ENCODE results near the gene SNX25. TPM values are rescaled to one million over a fixed set of nuclear protein-coding genes. Genes with fewer than 3 reads are reported as not detected.

SNX25 gene
- polyA plus RNA-seq, 1 donor from 2014 or later = 6.4 TPM

DNA sequence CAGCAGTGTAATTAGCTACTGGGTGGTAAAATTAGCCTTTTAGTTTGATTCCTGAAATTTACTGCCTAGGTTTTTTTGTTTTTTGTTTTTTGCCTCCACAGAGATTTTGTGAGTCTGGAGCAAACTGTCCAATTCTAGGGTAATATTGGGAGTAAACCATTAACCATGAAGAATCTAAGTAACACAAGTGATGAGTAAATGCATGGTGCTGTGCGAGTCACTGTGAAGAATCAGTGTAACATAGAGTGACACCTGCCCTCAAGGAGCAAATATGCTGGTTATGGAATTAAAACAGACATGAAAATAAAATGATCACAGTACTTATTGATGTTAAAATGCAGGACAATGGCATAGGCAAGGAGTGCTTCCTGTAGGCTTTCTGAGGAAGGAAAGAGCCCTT is 126.2 kb downstream of the SNX25 start:
- no peaks in the 10 kb centered on the region for H3K36me3 ChIP-seq (ENCODE audit: insufficient read depth, low read length)
- H2AFZ ChIP-seq (ENCODE audit: low read depth, low read length) = no peak overlapping the region
- no peak overlapping the region for H3K4me2 ChIP-seq (ENCODE audit: low read length)
- TF ChIP-seq TAF1 (IDR thresholded peaks at IDR 0.05; ENCODE audit: low read depth) (no peak), REST (IDR thresholded peaks at IDR 0.05; ENCODE audit: borderline replicate concordance) (no peak)
- no peaks in the 10 kb centered on the region for H3K27me3 ChIP-seq (ENCODE audit: insufficient read depth, low read depth, low read length)
- H3K27ac ChIP-seq (ENCODE audit: low read length) = no peak overlapping the region
- H4K20me1 ChIP-seq (ENCODE audit: insufficient read depth) = no peaks in the 10 kb centered on the region
- H3K9me3 ChIP-seq (ENCODE audit: low read length) = no peaks in the 10 kb centered on the region
- no peak overlapping the region for H3K9ac ChIP-seq (ENCODE audit: low read length)
- no peaks in the 10 kb centered on the region for H3F3A ChIP-seq (ENCODE audit: insufficient read depth, low read length, poor library complexity, severe bottlenecking)
- no peak overlapping the region for H3K4me3 ChIP-seq (ENCODE audit: low read length)
- no peaks in the 10 kb centered on the region for H3K9me2 ChIP-seq (ENCODE audit: insufficient read depth, low read length)
- no peaks in the 10 kb centered on the region for H3K79me2 ChIP-seq (replicated peaks; ENCODE audit: insufficient read depth, low read length)

DNA sequence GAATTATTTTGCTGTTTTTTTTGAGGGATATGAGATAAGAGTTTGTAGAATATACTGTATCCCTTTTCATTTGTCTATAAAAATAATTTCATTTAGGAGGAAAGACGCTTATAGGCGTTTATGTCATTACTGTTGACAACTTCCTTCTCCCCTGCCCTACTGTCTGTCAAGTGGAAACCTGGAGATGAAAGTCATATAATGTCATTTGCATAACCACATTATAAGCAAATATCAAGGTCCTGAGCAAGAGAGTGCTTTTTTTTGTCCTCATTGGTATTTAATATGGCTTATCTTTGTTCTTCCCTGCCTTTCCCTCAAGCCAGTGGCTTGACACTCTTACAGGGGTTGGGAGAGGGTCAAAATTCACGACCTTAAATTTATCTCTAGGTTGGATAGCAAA is 130.5 kb downstream of the SNX25 start:
- no peaks in the 10 kb centered on the region for H4K20me1 ChIP-seq (ENCODE audit: insufficient read depth)
- no peak overlapping the region for H3K4me3 ChIP-seq (ENCODE audit: low read length)
- no peak overlapping the region for H2AFZ ChIP-seq (ENCODE audit: low read depth, low read length)
- H3F3A ChIP-seq (ENCODE audit: insufficient read depth, low read length, poor library complexity, severe bottlenecking) = no peaks in the 10 kb centered on the region
- H3K9me3 ChIP-seq (ENCODE audit: low read length) = no peaks in the 10 kb centered on the region
- H3K9me2 ChIP-seq (ENCODE audit: insufficient read depth, low read length) = no peaks in the 10 kb centered on the region
- H3K36me3 ChIP-seq (ENCODE audit: insufficient read depth, low read length) = no peaks in the 10 kb centered on the region
- no peaks in the 10 kb centered on the region for H3K79me2 ChIP-seq (replicated peaks; ENCODE audit: insufficient read depth, low read length)
- H3K27ac ChIP-seq (ENCODE audit: low read length) = no peak overlapping the region
- H3K27me3 ChIP-seq (ENCODE audit: insufficient read depth, low read depth, low read length) = no peaks in the 10 kb centered on the region
- TF ChIP-seq SMC3 (conservative IDR thresholded peaks at IDR 0.05; ENCODE audit: poor library complexity) (no peak), POLR2AphosphoS5 (IDR thresholded peaks at IDR 0.05) (no peak)
- H3K9ac ChIP-seq (ENCODE audit: low read length) = no peak overlapping the region
- H3K4me2 ChIP-seq (ENCODE audit: low read length) = no peak overlapping the region

DNA sequence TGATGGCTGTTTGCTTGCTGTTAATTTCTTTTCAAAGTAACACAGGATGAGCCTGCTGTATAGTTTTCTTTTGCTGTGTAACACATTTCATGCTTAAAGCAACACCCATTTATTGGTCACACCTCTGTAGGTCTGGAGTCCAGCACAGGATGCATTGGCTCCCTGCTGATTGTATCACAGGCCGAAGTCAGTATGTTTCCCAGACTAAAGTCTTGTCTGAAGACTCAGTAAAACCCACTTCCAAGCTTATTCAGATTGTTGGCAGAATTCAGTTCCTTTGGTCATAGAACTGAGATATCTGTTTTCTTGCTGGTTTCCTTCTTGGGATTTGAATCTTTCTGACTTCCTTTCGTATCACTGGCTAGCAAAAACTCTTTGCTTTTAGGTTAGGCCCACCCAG is 132.0 kb downstream of the SNX25 start:
- no peak overlapping the region for H3K4me3 ChIP-seq (ENCODE audit: low read length)
- TF ChIP-seq EZH2 (IDR thresholded peaks at IDR 0.05; ENCODE audit: borderline replicate concordance, insufficient read depth, low read length, poor library complexity, severe bottlenecking) (no peak), REST (IDR thresholded peaks at IDR 0.05; ENCODE audit: borderline replicate concordance) (no peak), SMC3 (conservative IDR thresholded peaks at IDR 0.05; ENCODE audit: poor library complexity) (no peak), TAF1 (IDR thresholded peaks at IDR 0.05; ENCODE audit: low read depth) (no peak), RAD21 (conservative IDR thresholded peaks at IDR 0.05) (no peak), CTCF (IDR thresholded peaks at IDR 0.05; ENCODE audit: poor library complexity, severe bottlenecking) (no peak), POLR2AphosphoS5 (IDR thresholded peaks at IDR 0.05) (no peak), MXI1 (conservative IDR thresholded peaks at IDR 0.05; ENCODE audit: poor library complexity, severe bottlenecking) (no peak), EP300 (conservative IDR thresholded peaks at IDR 0.05; ENCODE audit: poor library complexity, severe bottlenecking) (no peak)
- H3F3A ChIP-seq (ENCODE audit: insufficient read depth, low read length, poor library complexity, severe bottlenecking) = no peaks in the 10 kb centered on the region
- no peak overlapping the region for H2AFZ ChIP-seq (ENCODE audit: low read depth, low read length)
- H3K27me3 ChIP-seq (ENCODE audit: insufficient read depth, low read depth, low read length) = no peaks in the 10 kb centered on the region
- no peaks in the 10 kb centered on the region for H3K79me2 ChIP-seq (replicated peaks; ENCODE audit: insufficient read depth, low read length)
- no peaks in the 10 kb centered on the region for H3K9me2 ChIP-seq (ENCODE audit: insufficient read depth, low read length)
- H3K9me3 ChIP-seq (ENCODE audit: low read length) = no peaks in the 10 kb centered on the region
- no peak overlapping the region for H3K27ac ChIP-seq (ENCODE audit: low read length)
- no peaks in the 10 kb centered on the region for H3K36me3 ChIP-seq (ENCODE audit: insufficient read depth, low read length)
- H3K9ac ChIP-seq (ENCODE audit: low read length) = no peak overlapping the region
- H3K4me2 ChIP-seq (ENCODE audit: low read length) = no peak overlapping the region
- H4K20me1 ChIP-seq (ENCODE audit: insufficient read depth) = no peaks in the 10 kb centered on the region

Data from neural cell (in vitro differentiated cells).